PFSK-1 (cell line): ENCODE results near the gene BANP.

ENCODE experiments used
- FOXP2 ChIP-seq: optimal IDR thresholded peaks from 2 replicates; pipeline ENCODE3; 2011; ENCODE audit warnings: borderline replicate concordance, control low read depth, inconsistent platforms; ENCODE audit not compliant: insufficient read depth; ENCODE audit errors: extremely low read length, extremely low read depth
- POLR2AphosphoS5 ChIP-seq: IDR thresholded peaks from 2 replicates; pipeline ENCODE4 v1.6.1; 2012; ENCODE audit warnings: low read depth, mild to moderate bottlenecking, control low read depth, low read length, moderate library complexity
- REST ChIP-seq, 2 experiments: IDR thresholded peaks; 2 replicates each; pipeline versions ENCODE4 v1.6.1 to v1.8.0; 2011 to 2012; ENCODE audit warnings: low read depth in 2 of 2, low read length in 2 of 2, control low read depth in 1 of 2, inconsistent platforms in 1 of 2, mild to moderate bottlenecking in 1 of 2, moderate library complexity in 1 of 2; ENCODE audit not compliant: insufficient read depth in 1 of 2
- SIN3A ChIP-seq: IDR thresholded peaks from 2 replicates; pipeline ENCODE4 v1.6.1; 2012; ENCODE audit warnings: mild to moderate bottlenecking, low read length, moderate library complexity, borderline replicate concordance; ENCODE audit not compliant: insufficient read depth
- TAF1 ChIP-seq: IDR thresholded peaks from 2 replicates; pipeline ENCODE4 v1.6.1; 2012; ENCODE audit warnings: low read length, control low read depth, borderline replicate concordance; ENCODE audit not compliant: insufficient read depth

The BANP gene

GRCh38 chr16:88077328-88078108 is 126.3 kb downstream of the BANP start:
- TF ChIP-seq SIN3A, result no peak

GRCh38 chr16:88078111-88078775 is 127.0 kb downstream of the BANP start:
- TF ChIP-seq SIN3A, result no peak
- TF ChIP-seq REST (IDR thresholded peaks at IDR 0.05; ENCODE audit: insufficient read depth in 1 of 2, low read depth in 2 of 2, low read length in 2 of 2), result no peak
- TF ChIP-seq FOXP2, result no peak
- no peak for TF ChIP-seq TAF1
- no peak for TF ChIP-seq POLR2AphosphoS5

- TF ChIP-seq REST (IDR thresholded peaks at IDR 0.05; ENCODE audit: insufficient read depth in 1 of 2, low read depth in 2 of 2, low read length in 2 of 2) (no peak), POLR2AphosphoS5 (no peak), SIN3A (no peak), TAF1 (no peak), FOXP2 (no peak)
These were observed 132.3 kb downstream of the BANP start for GRCh38 chr16:88083582-88083981.

- TF ChIP-seq TAF1 (no peak), SIN3A (no peak), REST (IDR thresholded peaks at IDR 0.05; ENCODE audit: insufficient read depth in 1 of 2, low read depth in 2 of 2, low read length in 2 of 2) (no peak), POLR2AphosphoS5 (no peak), FOXP2 (no peak)
These were observed 133.6 kb downstream of the BANP start for GRCh38 chr16:88084881-88085280.

GRCh38 chr16:88086571-88087516 is 135.6 kb downstream of the BANP start:
- TF ChIP-seq REST (IDR thresholded peaks at IDR 0.05; ENCODE audit: insufficient read depth in 1 of 2, low read depth in 2 of 2, low read length in 2 of 2), result no peak
- TF ChIP-seq FOXP2, result no peak
- no peak for TF ChIP-seq SIN3A
- TF ChIP-seq TAF1, result no peak
- TF ChIP-seq POLR2AphosphoS5, result no peak
